Measurements from ENCODE around the gene PTPN1. TPM values are rescaled to one million over a fixed set of nuclear protein-coding genes. Genes with fewer than 3 reads are reported as not detected.

Gene PTPN1
- total RNA-seq, 1 donor from 2014 or later, result 101 TPM

GRCh38 chr20:50575865-50576720 lies 65.9 kb downstream of the PTPN1 start:
- intact Hi-C loops (cut with DNase I), result loop anchor here (10.0 kb wide), 2 partner anchors 51 to 101 kb away; no protein-coding TSS in a partner anchor
- DNase-seq, result peak; percentile 86
- peak; percentile 78 for TF ChIP-seq CTCF (IDR thresholded peaks at IDR 0.05)
- H3K9me3 ChIP-seq, result no peaks in the 10 kb centered on the region
- ATAC-seq, result peak; percentile 83
- H3K27ac ChIP-seq, result no peak overlapping the region
- H3K27me3 ChIP-seq, result no peaks in the 10 kb centered on the region
- H3K36me3 ChIP-seq, result peaks cover 73% of the 10 kb centered on the region
- no peak overlapping the region for H3K4me3 ChIP-seq
- peaks cover 45% of the 10 kb centered on the region for H3K4me1 ChIP-seq

- intact Hi-C loops (cut with DNase I), result loop anchor here (10.0 kb wide), 2 partner anchors 53 to 103 kb away; no protein-coding TSS in a partner anchor
- Histone ChIP-seq H3K4me1 (peaks cover 32% of the 10 kb centered on the region), H3K4me3 (no peak overlapping the region), H3K36me3 (peaks cover 79% of the 10 kb centered on the region), H3K27me3 (no peaks in the 10 kb centered on the region), H3K27ac (no peak overlapping the region), H3K9me3 (no peaks in the 10 kb centered on the region)
- DNase-seq (no peak), ATAC-seq (peak; percentile 27)
- TF ChIP-seq CTCF (IDR thresholded peaks at IDR 0.05), result no peak
Observed at GRCh38 chr20:50577175-50578018, 67.2 kb downstream of the PTPN1 start.

- Histone ChIP-seq H3K27me3 (no peaks in the 10 kb centered on the region), H3K4me3 (no peak overlapping the region), H3K36me3 (peaks cover 87% of the 10 kb centered on the region), H3K9me3 (no peaks in the 10 kb centered on the region), H3K4me1 (peaks cover 23% of the 10 kb centered on the region), H3K27ac (no peak overlapping the region)
- no peak for TF ChIP-seq CTCF (IDR thresholded peaks at IDR 0.05)
- DNase-seq, result no peak
- ATAC-seq, result no peak
- intact Hi-C loops (cut with DNase I), result loop anchor here (10.0 kb wide), 2 partner anchors 53 to 103 kb away; no protein-coding TSS in a partner anchor
Observed at GRCh38 chr20:50578061-50578777, 68.0 kb downstream of the PTPN1 start.

GRCh38 chr20:50578778-50579165 lies 68.6 kb downstream of the PTPN1 start:
- Histone ChIP-seq H3K4me1 (peaks cover 18% of the 10 kb centered on the region), H3K27me3 (no peaks in the 10 kb centered on the region), H3K36me3 (peaks cover 93% of the 10 kb centered on the region), H3K4me3 (no peak overlapping the region), H3K9me3 (no peaks in the 10 kb centered on the region), H3K27ac (no peak overlapping the region)
- no peak for TF ChIP-seq CTCF (IDR thresholded peaks at IDR 0.05)
- no peak for DNase-seq
- intact Hi-C loops (cut with DNase I), result loop anchor here (10.0 kb wide), 2 partner anchors 54 to 104 kb away; no protein-coding TSS in a partner anchor
- no peak for ATAC-seq

GRCh38 chr20:50579511-50579910 lies 69.3 kb downstream of the PTPN1 start:
- peaks cover 95% of the 10 kb centered on the region for H3K36me3 ChIP-seq
- no peak for DNase-seq
- ATAC-seq, result no peak

More at GRCh38 chr20:50579511-50579910, 69.3 kb downstream of the PTPN1 start:
- Histone ChIP-seq H3K27me3 (no peaks in the 10 kb centered on the region), H3K27ac (no peak overlapping the region), H3K4me1 (peaks cover 15% of the 10 kb centered on the region), H3K4me3 (no peak overlapping the region), H3K9me3 (no peaks in the 10 kb centered on the region)
- no peak for TF ChIP-seq CTCF (IDR thresholded peaks at IDR 0.05)
- intact Hi-C loops (cut with DNase I), result loop anchor here (10.0 kb wide), 2 partner anchors 55 to 105 kb away; no protein-coding TSS in a partner anchor

All from upper lobe of right lung (tissue), 1 donor.